Neural cell (in vitro differentiated cells): ENCODE measurements around the gene NR1D1.
A peak's percentile ranks its signal among the peaks of the same experiment; 100 is the strongest.

Experiments
- EZH2 ChIP-seq: fragments of 200-600, 300-800 bp; shearing (Covaris generic), sonication (generic); IDR thresholded peaks from 2 replicates; pipeline ENCODE4 v1.6.1; 2014; ENCODE audit warnings: antibody characterized with exemption, low read length, borderline replicate concordance, mild to moderate bottlenecking; ENCODE audit not compliant: insufficient read depth, poor library complexity, severe bottlenecking
- MXI1 ChIP-seq: fragments of 450-650 bp; conservative IDR thresholded peaks from 2 replicates; pipeline ENCODE4 v1.6.1; 2014; ENCODE audit warnings: antibody characterized with exemption, mild to moderate bottlenecking; ENCODE audit not compliant: poor library complexity, severe bottlenecking
- POLR2AphosphoS5 ChIP-seq: IDR thresholded peaks from 2 replicates; pipeline ENCODE4 v1.6.1; 2012
- RAD21 ChIP-seq: fragments of 450-650 bp; conservative IDR thresholded peaks from 2 replicates; pipeline ENCODE4 v1.6.1; 2014; ENCODE audit warnings: antibody characterized with exemption, mild to moderate bottlenecking, moderate library complexity
- TAF1 ChIP-seq: IDR thresholded peaks from 2 replicates; pipeline ENCODE4 v1.6.1; 2012; ENCODE audit warnings: low read depth
- TF ChIP-seq, protein P1 (sequence below): fragments of 450-650 bp; IDR thresholded peaks from 2 replicates; pipeline ENCODE4 v1.5.1; 2014; ENCODE audit warnings: antibody characterized with exemption, mild to moderate bottlenecking, moderate library complexity; ENCODE audit not compliant: poor library complexity, severe bottlenecking
- TF ChIP-seq, protein P2 (sequence below): IDR thresholded peaks from 2 replicates; pipeline ENCODE4 v1.6.1; 2012; ENCODE audit warnings: borderline replicate concordance

DNA sequence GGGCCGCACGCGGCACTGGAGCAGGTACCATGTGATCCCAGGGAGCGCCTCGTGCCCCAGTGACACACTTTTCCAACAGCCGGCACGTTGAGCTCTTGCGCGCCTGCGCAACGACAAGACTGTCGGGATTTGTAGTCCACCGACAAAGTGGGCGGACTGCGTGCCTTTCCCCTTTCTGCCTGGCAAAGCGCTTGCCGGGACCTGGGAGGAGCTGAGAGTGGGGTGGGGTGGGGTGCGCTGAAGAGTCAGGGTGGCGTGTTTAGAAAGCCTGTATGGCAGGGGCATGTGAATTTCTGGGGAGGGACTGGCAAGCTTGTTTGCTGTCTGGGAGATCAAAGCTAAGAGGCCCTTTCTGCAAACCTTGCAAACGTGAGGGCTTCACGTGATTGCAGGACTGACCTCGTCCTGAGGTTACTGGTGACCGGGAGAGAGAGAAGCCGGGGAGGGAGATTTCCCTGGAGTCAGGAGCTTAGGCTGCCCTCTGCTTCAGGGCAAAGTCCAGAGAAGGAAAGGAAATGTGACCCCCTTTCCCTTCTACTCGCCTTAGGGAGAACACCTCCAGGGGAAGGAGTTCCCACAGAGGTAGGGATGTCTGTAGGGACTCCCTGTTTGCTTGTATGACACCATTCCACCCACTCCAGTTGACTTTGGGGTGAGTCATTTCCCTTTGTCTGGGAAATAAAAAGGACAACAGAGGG is 429 bp upstream of the NR1D1 start:
- TF ChIP-seq RAD21 = no peak
- TF ChIP-seq, protein P1, sequence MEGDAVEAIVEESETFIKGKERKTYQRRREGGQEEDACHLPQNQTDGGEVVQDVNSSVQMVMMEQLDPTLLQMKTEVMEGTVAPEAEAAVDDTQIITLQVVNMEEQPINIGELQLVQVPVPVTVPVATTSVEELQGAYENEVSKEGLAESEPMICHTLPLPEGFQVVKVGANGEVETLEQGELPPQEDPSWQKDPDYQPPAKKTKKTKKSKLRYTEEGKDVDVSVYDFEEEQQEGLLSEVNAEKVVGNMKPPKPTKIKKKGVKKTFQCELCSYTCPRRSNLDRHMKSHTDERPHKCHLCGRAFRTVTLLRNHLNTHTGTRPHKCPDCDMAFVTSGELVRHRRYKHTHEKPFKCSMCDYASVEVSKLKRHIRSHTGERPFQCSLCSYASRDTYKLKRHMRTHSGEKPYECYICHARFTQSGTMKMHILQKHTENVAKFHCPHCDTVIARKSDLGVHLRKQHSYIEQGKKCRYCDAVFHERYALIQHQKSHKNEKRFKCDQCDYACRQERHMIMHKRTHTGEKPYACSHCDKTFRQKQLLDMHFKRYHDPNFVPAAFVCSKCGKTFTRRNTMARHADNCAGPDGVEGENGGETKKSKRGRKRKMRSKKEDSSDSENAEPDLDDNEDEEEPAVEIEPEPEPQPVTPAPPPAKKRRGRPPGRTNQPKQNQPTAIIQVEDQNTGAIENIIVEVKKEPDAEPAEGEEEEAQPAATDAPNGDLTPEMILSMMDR = no peak
- TF ChIP-seq POLR2AphosphoS5 = no peak
- TF ChIP-seq EZH2 = no peak
- TF ChIP-seq, protein P2, sequence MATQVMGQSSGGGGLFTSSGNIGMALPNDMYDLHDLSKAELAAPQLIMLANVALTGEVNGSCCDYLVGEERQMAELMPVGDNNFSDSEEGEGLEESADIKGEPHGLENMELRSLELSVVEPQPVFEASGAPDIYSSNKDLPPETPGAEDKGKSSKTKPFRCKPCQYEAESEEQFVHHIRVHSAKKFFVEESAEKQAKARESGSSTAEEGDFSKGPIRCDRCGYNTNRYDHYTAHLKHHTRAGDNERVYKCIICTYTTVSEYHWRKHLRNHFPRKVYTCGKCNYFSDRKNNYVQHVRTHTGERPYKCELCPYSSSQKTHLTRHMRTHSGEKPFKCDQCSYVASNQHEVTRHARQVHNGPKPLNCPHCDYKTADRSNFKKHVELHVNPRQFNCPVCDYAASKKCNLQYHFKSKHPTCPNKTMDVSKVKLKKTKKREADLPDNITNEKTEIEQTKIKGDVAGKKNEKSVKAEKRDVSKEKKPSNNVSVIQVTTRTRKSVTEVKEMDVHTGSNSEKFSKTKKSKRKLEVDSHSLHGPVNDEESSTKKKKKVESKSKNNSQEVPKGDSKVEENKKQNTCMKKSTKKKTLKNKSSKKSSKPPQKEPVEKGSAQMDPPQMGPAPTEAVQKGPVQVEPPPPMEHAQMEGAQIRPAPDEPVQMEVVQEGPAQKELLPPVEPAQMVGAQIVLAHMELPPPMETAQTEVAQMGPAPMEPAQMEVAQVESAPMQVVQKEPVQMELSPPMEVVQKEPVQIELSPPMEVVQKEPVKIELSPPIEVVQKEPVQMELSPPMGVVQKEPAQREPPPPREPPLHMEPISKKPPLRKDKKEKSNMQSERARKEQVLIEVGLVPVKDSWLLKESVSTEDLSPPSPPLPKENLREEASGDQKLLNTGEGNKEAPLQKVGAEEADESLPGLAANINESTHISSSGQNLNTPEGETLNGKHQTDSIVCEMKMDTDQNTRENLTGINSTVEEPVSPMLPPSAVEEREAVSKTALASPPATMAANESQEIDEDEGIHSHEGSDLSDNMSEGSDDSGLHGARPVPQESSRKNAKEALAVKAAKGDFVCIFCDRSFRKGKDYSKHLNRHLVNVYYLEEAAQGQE = no peak
- peak; percentile 0 for TF ChIP-seq TAF1
- peak; percentile 97 for TF ChIP-seq MXI1
